Measurements from ENCODE around the gene SOX18. TPM values are rescaled to one million over a fixed set of nuclear protein-coding genes. Genes with fewer than 3 reads are reported as not detected.
"Not testable (repeated sequence)": the region's sequence is repeated elsewhere in the genome, so short reads cannot be mapped to it uniquely, and the experiment has no call there.

Gene SOX18
- total RNA-seq, 1 experiment from 2014 or later, result 0.12 TPM

DNA sequence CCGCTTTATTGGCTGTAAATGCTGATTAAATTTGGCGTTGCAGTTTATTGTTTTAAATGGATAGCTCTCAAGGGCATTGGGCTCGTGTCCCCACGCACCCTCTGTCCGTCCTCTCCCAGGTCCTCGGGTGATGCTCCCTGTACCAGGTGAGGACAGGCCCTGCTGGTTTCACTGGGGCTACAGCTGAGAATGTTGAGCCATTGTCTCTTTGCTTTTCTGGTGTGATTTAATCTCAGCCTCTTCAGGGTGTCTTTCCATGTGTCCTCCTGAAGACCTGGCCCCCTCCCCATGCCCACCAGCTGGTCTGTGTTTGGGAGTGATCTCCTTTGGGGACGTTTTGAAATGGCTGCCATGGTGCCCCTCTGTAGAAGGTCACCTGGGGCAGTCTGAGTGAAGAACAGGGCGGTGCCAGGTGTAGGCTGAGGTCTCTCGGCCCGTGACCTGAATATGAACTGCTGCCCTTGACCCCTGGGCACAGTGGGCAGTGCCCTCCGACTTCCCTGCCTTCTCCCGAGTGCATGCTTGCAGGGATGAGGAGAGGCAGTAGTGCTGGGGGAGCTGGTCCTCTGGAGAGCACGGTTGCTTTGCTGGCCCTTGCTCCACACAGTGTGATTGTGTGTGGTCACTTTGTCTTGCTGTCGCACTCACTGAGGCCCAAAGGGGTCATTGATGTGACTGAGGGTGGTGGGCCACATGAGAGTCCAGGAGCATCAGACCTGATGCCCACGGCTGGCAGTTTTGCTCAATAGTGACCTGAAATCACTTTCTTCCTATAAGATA is 25.9 kb downstream of the SOX18 start:
- DNase-seq (ENCODE audit: low read depth), result no peak

GRCh38 chr20:64022671-64023360 is 26.6 kb downstream of the SOX18 start:
- no peak for DNase-seq (ENCODE audit: low read depth)

DNA sequence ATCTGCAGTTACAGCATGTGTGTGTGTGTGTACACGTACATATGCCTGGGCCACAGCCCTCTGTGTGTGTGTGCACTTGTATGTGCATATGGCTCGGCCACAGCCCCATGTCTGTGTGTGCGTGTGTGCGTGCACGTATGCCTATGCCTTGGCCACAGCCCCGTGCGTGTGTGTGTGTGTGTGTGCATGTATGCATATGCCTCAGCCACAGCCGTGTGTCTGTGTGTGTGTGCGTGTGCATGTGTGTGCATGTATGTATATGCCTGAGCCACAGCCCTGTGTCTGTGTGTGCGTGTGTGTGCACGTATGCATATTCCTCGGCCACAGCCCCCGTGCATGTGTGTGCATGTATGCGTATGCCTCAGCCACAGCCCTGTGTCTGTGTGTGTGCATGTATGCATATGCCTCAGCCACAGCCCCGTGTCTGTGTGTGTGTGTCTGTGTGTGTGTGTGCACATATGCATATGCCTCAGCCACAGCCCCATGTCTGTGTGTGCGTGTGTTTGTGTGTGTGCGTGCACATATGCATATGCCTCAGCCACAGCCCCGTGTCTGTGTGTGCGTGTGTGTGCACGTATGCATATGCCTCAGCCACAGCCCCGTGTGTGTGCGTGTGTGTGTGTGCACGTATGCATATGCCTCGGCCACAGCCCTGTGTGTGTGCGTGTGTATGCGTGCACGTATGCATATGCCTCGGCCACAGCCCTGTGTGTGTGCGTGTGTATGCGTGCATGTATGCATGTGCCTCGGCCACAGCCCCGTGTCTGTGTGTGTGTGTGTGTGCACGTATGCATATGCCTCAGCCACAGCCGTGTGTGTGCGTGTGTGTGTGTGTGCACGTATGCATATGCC is 28.1 kb downstream of the SOX18 start:
- DNase-seq (ENCODE audit: low read depth), result no peak

DNA sequence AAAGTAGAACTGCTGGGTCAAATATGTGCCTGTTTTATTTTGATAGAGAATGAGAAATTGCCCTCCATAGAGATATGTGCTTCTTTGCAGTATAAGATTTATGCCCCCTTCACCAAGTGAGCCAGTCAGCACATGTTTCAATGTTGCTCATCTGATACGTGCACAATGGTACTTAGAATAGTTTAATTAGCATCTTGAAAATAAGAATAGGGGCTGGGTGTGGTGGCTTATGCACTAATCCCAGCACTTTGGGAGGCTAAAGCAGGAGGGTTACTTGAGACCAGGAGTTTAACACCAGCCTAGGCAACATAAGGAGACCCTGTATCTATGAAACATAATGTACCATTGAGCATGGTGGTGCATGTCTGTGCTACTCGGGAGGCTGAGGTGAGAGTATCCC is 33.8 kb downstream of the SOX18 start:
- no peak for DNase-seq (ENCODE audit: low read depth)

- not testable (repeated sequence) for DNase-seq (ENCODE audit: low read depth)
These were observed 36.9 kb downstream of the SOX18 start for GRCh38 chr20:64012385-64013154.

- DNase-seq (ENCODE audit: low read depth), result no peak
These were observed 38.1 kb downstream of the SOX18 start for GRCh38 chr20:64011366-64011779.

DNA sequence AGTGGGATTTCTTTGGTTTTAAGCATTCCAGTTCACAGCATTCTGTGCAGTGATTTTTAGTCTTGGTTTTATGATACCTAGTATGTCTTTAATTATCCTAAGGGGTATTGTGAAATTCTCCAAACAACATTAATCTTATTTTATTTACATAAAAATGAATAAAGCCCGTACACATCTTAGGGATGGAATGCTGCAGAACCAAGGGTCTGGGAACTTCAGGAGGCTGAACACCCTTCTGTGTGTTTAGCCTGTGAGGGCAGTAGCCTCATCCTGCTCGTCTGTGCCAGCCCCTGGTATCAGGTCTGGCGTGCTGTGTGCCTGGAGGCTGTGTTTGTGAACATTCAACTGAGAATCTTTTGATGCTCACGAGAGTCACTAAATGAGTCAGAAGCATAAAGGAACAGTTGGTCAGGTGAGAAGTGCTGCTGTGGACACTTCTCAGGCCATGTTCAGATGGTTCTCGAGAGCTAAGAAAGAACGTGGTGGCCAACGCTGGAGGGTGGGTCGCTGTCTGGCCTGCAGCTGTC is 38.7 kb downstream of the SOX18 start:
- DNase-seq (ENCODE audit: low read depth), result no peak

DNA sequence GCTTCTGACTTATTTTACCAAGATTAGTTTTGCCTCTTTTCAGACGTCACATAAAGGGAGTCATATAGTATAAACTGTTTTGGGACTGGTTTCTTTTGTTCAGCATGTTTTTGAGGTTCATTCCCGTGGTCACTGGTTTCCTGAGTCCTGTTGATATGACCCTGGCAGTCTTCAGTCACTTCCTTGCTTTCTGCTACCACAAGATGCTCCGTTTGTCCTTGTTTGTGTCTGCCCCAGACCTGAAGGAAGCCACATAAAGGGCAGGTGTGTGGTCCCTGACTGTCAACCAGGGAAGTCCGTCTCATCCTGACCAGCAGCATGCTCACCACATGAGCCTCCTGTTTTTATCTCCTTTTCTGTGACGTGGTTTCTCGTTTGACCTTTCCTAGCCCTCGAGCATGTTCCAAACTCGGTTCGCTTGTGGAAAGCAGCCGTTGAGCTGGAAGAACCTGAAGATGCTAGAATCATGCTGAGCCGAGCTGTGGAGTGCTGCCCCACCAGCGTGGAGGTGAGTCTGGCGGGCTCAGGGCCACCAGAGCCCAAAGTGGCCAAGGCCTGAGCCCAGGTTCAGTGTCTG is 39.5 kb downstream of the SOX18 start:
- DNase-seq (ENCODE audit: low read depth), result no peak

DNA sequence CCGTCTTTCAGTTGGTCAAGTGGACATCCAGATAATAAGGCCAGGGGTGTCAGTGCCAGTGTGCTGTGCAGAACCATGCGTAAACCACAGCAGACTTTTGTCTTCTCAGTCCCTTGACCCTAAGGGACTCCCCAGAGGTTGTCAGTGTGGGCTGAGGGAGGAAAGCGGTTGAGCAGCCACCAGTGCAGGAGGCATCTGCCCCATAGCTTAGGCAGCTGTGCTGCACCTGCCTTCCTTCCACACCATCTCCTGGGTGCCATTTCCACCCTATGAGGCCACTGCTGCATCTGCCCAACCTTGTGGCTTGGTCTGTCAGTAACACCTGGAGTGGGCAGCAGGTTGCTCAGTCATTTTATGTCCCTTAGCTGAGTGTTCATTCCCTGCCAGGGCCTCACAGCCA is 42.5 kb downstream of the SOX18 start:
- no peak for DNase-seq (ENCODE audit: low read depth)

DNA sequence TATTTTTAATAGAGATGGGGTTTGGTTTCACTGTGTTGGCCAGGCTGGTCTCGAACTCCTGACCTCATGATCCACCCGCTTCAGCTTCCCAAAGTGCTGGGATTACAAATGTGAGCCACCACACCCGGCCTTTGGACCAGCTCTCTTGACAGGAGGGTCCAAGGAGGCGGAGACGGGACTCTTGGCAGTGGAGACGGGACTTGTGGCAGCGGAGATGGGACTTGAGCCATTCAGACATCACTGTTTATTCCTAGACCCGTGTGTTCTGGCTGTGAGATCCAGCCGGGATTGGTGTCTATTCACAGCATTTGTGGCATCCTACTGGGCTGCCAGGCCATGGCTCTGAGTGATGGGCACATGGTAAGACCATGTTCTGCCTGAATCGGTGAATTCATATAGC is 42.9 kb downstream of the SOX18 start:
- no peak for DNase-seq (ENCODE audit: low read depth)

DNA sequence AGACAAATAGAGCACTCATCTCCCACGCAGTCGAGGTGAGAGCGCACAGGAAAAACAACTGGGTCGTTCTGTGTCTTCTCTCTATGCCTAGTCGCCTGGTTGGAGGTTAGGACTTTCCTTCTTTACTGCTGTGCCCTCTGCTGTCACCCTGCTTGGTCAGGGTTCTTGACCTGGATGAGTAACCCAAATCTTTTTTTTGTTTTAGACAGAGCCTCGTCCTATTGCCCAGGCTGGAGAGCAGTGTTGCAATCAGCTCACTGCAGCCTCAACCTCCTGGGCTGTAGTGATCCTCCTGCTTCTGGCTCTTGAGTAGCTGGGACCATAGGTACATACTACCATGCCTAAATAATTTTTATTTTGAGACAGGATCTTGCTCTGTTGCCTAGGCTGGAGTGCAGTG is 44.0 kb downstream of the SOX18 start:
- no peak for DNase-seq (ENCODE audit: low read depth)

DNA sequence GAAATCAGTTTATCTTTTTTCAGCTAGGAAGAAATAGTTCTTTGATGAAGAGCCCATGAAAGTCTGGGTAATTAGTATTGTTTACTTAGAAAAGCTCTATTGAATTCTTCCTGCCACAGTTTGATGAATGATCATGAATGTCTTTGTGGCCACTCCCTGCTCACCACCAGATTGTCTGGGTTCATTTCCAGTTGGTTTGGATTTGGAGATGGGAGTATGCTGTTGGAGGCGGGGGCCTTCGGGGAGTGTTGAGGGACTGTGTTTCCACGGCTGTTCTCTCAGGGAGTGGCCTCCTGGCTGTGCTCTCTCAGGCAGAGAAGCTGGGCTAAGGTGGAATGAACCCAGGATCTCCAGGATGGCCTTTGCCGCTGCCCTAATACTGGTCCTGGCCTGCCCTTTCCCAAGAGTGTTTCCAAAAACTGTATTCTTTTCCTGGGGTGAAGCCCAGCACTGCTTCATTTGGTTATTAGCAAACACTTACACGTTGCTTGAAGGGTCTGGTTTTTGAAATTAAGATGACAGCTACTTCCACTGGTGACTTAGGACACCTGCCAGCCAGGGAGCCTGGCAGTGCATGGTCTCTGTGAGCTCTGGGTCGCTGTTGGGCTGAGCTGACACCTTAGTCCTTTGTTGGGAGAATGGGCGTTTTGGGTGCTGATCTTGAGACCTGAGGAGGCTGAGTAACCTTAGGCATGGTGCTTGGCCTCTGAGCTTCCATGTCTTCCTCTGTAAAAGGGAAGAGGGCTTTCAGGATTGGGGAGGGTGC is 45.3 kb downstream of the SOX18 start:
- DNase-seq (ENCODE audit: low read depth), result no peak

- DNase-seq (ENCODE audit: low read depth), result no peak
These were observed 47.8 kb downstream of the SOX18 start for GRCh38 chr20:64001607-64002011.

DNA sequence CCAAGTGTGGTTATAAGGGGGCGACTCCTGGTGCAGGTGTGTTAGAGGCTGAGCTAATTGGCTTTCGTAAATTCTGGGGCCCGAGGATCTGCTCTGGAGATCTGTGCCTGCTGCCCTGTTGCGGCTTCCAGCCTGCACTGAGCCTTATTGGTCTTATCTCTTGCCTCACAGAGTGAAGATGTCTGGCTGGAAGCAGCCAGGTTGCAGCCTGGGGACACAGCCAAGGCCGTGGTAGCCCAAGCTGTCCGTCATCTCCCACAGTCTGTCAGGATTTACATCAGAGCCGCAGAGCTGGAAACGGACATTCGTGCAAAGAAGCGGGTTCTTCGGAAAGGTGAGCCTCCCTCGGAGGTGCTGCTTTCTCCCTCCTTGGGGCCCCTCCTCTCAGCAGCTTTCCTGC is 48.5 kb downstream of the SOX18 start:
- DNase-seq (ENCODE audit: low read depth), result no peak

Other genes starting within 250 kb of the SOX18 start
- gene ZBTB46, start 218.4 kb downstream of the SOX18 start, total RNA-seq (2014; rRNA removed; shearing (Covaris generic)), result 3.4 and 5.8 TPM in 2 replicates
- gene ABHD16B, start 188.1 kb downstream of the SOX18 start, total RNA-seq (2014; rRNA removed; shearing (Covaris generic)), result not detected in 2 replicates
- 137 and 140 TPM in 2 replicates for gene TPD52L2, start 184.4 kb downstream of the SOX18 start, total RNA-seq (2014; rRNA removed; shearing (Covaris generic))
- gene DNAJC5, start 154.5 kb downstream of the SOX18 start, total RNA-seq (2014; rRNA removed; shearing (Covaris generic)), result 29.3 and 37.1 TPM in 2 replicates
- 23.1 and 24.4 TPM in 2 replicates for gene UCKL1, start 93.2 kb downstream of the SOX18 start, total RNA-seq (2014; rRNA removed; shearing (Covaris generic))
- 2.8 and 4.0 TPM in 2 replicates for gene ZNF512B, start 79.7 kb downstream of the SOX18 start, total RNA-seq (2014; rRNA removed; shearing (Covaris generic))
- gene SAMD10, start 70.0 kb downstream of the SOX18 start, total RNA-seq (2014; rRNA removed; shearing (Covaris generic)), result 1.6 and 1.9 TPM in 2 replicates
- gene PRPF6, start 68.5 kb downstream of the SOX18 start, total RNA-seq (2014; rRNA removed; shearing (Covaris generic)), result 68.4 and 74.2 TPM in 2 replicates
- gene C20orf204, start 13.5 kb downstream of the SOX18 start, total RNA-seq (2014; rRNA removed; shearing (Covaris generic)), result 0.36 and 1.7 TPM in 2 replicates
- gene TCEA2, start 13.6 kb upstream of the SOX18 start, total RNA-seq (2014; rRNA removed; shearing (Covaris generic)), result 28.2 and 34.2 TPM in 2 replicates
- gene RGS19, start 29.9 kb upstream of the SOX18 start, total RNA-seq (2014; rRNA removed; shearing (Covaris generic)), result 18.9 and 22.0 TPM in 2 replicates
- gene OPRL1, start 30.4 kb upstream of the SOX18 start, total RNA-seq (2014; rRNA removed; shearing (Covaris generic)), result 0.29 and 0.84 TPM in 2 replicates
- gene LKAAEAR1, start 34.8 kb upstream of the SOX18 start, total RNA-seq (2014; rRNA removed; shearing (Covaris generic)), result 0.39 and 0.48 TPM in 2 replicates
- not detected in 2 replicates for gene NPBWR2, start 57.9 kb upstream of the SOX18 start, total RNA-seq (2014; rRNA removed; shearing (Covaris generic))
- not detected in 2 replicates for gene MYT1, start 114.8 kb upstream of the SOX18 start, total RNA-seq (2014; rRNA removed; shearing (Covaris generic))
- 30.5 and 35.4 TPM in 2 replicates for gene PCMTD2, start 206.1 kb upstream of the SOX18 start, total RNA-seq (2014; rRNA removed; shearing (Covaris generic))